Effector memory CD4-positive, alpha-beta T cell (primary cell): Measurements from ENCODE around the gene KIAA0825.

ENCODE experiments used
- DNase-seq, 3 donors: peaks; one replicate each; pipeline ENCODE4 v3.0.0-alpha.2; 2020
- H3K27ac ChIP-seq: 2 replicates; pipeline ENCODE4 v1.7.0; 2013; ENCODE audit warnings: mild to moderate bottlenecking, low read length, moderate library complexity; ENCODE audit not compliant: insufficient read depth, poor library complexity, severe bottlenecking
- H3K27me3 ChIP-seq: replicated peaks from 2 replicates; pipeline ENCODE4 v1.7.0; 2013; ENCODE audit warnings: mild to moderate bottlenecking, low read length; ENCODE audit not compliant: insufficient read depth, control insufficient read depth, poor library complexity, severe bottlenecking
- H3K36me3 ChIP-seq: 2 replicates; pipeline ENCODE4 v1.7.0; 2013; ENCODE audit warnings: mild to moderate bottlenecking, low read length, moderate library complexity; ENCODE audit not compliant: control insufficient read depth, insufficient read depth
- H3K4me1 ChIP-seq: 2 replicates; pipeline ENCODE4 v1.7.0; 2013; ENCODE audit warnings: low read length, mild to moderate bottlenecking; ENCODE audit not compliant: control insufficient read depth, insufficient read depth, poor library complexity, severe bottlenecking
- H3K4me3 ChIP-seq: 2 replicates; pipeline ENCODE4 v1.7.0; 2013; ENCODE audit warnings: low read length, low read depth, mild to moderate bottlenecking; ENCODE audit not compliant: insufficient read depth, poor library complexity, severe bottlenecking
- H3K9me3 ChIP-seq: 2 replicates; pipeline ENCODE4 v1.7.0; 2013; ENCODE audit warnings: mild to moderate bottlenecking, low read length, moderate library complexity; ENCODE audit not compliant: control insufficient read depth

The KIAA0825 gene

DNA sequence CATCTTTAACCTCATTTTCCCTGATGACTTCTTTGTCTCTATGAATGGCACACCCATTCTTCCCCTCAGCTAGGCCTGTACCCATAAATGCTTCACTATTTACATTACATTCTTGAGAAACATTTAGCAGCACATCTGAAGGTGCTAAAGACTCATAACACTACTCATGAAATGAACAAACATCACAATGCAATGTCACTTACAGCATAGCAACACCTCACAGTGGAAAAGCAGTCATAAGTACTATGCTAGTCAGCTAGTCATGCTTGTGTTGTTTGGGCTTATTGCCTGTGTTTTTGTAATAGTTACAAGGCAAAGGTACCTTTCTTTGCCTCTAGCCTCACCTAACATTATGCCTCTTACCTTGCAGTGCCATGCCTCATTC is 228.9 kb downstream of the KIAA0825 start:
- Histone ChIP-seq H3K4me1 (no peaks in the 10 kb centered on the region), H3K27ac (no peak overlapping the region), H3K4me3 (no peak overlapping the region), H3K36me3 (no peaks in the 10 kb centered on the region), H3K9me3 (no peaks in the 10 kb centered on the region), H3K27me3 (no peaks in the 10 kb centered on the region)
- DNase-seq, result no peak

DNA sequence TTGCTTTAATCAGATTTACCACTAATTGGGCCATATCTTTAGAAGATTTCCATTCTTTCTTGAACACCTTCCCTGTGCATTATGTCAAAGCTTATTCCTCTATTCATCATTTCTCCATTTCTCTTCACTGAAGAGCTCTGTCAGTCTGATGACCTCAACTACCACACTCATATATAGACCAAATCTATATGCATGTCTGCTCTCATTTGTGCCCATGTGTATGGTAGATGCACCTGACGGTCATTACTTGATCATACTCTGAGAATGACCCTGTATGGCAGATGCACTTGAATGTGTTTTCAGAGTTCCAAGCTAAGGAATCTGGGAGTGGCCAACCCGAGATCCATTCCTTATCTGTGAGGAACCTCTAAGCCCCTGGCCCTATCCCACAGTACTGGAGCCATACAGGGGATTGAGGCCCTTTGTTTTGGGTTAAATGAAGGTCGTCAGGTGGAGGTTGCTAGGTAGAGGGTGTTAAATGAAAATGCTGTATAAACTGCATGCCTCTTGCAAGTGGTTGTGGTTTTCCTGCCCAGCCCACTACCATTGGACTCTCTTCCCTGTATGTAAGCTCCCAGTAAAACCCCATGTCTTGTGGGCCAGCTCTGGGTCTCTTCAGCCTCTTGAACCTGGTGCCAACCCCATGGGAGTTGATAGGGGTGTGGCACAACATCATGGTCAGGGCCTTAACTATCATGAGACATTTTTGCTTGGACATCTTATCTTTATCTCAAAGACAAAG is 229.5 kb downstream of the KIAA0825 start:
- Histone ChIP-seq H3K36me3 (no peaks in the 10 kb centered on the region), H3K9me3 (no peaks in the 10 kb centered on the region), H3K27me3 (no peaks in the 10 kb centered on the region), H3K27ac (no peak overlapping the region), H3K4me3 (no peak overlapping the region), H3K4me1 (no peaks in the 10 kb centered on the region)
- no peak for DNase-seq

DNA sequence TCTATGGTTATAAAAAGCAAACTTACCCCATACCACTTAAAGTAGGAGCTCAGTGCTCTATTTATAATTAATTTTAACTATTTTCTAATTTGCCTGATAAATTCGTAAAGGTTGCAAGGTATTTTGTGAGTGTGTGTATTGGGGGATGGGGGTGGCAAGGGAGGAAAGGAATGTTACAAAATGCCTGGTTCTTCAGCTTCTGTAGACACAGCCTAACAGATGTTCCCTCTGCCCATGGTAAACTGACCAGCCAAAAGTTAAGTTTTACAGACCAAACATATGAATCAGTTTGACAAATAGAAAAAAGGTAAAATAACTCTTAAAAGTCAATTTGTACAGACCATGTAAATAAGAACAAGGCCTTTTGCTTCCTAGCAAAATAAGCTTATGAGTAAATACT is 232.6 kb downstream of the KIAA0825 start:
- Histone ChIP-seq H3K27ac (no peak overlapping the region), H3K36me3 (no peaks in the 10 kb centered on the region), H3K9me3 (no peaks in the 10 kb centered on the region), H3K4me3 (no peak overlapping the region), H3K27me3 (no peaks in the 10 kb centered on the region), H3K4me1 (no peaks in the 10 kb centered on the region)
- DNase-seq, result no peak

DNA sequence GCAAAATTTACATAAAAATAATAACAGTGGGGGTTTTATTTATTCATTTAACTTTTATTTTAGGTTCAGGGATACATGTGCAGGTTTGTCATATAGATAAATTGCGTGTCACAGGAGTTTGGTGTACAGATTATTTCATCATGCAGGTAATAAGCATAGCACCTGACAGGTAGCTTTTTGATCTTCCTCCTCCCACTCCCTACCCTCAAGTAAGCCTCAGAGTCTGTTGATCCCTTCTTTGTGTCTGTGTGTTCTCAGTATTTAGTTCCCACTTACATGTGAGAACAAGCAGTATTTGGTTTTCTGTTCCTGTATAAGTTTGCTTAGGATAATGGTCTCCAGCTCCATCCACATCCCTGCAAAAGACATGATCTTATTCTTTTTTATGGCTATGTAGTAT is 240.3 kb downstream of the KIAA0825 start:
- Histone ChIP-seq H3K9me3 (no peaks in the 10 kb centered on the region), H3K27me3 (no peaks in the 10 kb centered on the region), H3K27ac (no peak overlapping the region), H3K4me3 (no peak overlapping the region), H3K36me3 (no peaks in the 10 kb centered on the region), H3K4me1 (no peaks in the 10 kb centered on the region)
- DNase-seq, result no peak

DNA sequence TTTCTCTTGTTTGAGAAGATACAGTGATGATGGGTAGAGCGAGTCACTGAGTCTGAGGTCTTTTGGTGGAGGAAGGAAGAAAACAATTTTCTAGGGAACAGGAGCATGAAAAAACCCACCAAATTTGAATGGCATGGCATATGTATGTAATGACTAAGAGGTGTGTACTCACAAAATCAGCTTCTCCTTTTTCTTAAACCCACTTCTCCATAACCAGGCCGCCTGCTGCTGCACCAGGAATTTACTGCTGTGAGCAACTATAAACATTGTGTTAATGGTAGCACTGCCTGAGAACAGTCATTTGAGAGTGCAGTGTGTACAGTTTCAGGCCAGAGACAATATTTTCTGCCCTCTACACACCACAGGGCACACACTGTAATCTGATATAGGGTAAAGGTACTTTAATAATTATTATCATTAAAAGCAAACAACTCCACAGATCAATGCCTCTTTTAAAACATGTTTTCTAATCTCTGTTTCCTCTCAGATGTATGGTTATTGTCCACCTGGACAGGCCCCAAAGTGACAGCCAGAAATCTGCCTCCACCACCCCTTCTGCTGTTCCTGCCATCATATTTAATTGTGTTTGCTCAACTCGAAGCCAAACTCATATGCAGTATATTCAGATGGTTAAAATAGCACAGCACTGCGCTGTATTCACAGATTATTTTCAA is 241.6 kb downstream of the KIAA0825 start:
- no peaks in the 10 kb centered on the region for H3K36me3 ChIP-seq
- H3K9me3 ChIP-seq, result no peaks in the 10 kb centered on the region
- no peak overlapping the region for H3K4me3 ChIP-seq
- no peak overlapping the region for H3K27ac ChIP-seq
- no peak for DNase-seq
- no peaks in the 10 kb centered on the region for H3K27me3 ChIP-seq
- H3K4me1 ChIP-seq, result no peaks in the 10 kb centered on the region

DNA sequence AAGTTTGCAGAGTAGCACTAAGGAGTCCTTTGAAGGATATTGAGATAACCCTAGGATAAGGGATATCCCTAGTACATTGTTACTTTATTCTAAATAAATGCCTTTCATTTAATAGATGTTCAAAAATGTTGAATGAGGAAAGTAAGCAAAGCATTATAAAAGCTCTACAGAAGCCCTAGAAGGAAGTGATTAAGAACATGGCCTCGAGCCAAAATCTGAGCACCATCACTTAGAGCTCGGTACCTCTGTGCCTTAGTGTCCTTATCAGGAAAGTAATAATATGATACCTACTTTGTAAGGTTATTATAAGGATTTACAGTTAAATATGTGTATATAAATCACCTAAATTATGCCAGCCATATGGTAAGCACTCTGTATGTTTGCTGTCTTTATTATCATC is 242.6 kb downstream of the KIAA0825 start:
- Histone ChIP-seq H3K36me3 (no peaks in the 10 kb centered on the region), H3K4me1 (no peaks in the 10 kb centered on the region), H3K27ac (no peak overlapping the region), H3K27me3 (no peaks in the 10 kb centered on the region), H3K4me3 (no peak overlapping the region), H3K9me3 (no peaks in the 10 kb centered on the region)
- DNase-seq, result no peak

DNA sequence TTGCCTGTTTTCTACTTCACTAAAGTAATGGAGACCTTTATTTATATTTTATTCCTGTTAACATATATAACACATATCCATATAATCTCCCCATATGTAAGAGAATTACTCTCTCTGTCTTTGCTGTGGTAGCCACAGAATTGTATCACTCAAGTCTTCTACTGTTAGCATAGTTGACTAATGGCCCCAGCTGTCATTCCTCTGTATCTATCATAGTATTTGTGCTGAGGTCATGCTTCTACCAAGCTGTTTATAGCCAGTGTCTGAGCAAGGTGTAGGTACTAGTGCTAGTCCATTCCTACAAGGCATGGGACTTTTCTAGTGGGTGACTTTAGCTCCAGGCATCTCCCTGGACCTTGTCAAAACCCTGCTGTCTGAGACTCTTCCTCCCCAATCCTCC is 244.1 kb downstream of the KIAA0825 start:
- no peaks in the 10 kb centered on the region for H3K9me3 ChIP-seq
- H3K36me3 ChIP-seq, result no peaks in the 10 kb centered on the region
- no peaks in the 10 kb centered on the region for H3K4me1 ChIP-seq
- H3K4me3 ChIP-seq, result no peak overlapping the region
- H3K27ac ChIP-seq, result no peak overlapping the region
- no peak for DNase-seq
- H3K27me3 ChIP-seq, result no peaks in the 10 kb centered on the region

DNA sequence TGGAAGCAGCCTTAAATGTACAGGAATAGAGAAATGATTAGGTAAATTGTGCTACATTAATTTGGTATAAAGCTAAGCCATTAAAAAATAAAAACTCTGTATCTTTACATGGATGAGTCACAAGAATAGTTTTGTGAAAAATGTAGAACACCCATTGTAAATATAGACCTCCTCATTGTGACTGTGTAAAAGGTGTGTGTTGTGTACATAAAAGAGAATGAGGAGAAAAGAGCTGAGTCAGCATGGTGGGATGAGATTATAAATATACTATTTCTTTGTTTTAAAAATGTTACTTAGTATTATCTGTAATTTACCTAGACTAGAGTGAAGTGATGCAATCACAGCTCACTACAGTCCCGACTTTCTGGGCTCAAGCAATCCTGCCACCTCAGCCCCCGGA is 250.5 kb downstream of the KIAA0825 start:
- Histone ChIP-seq H3K27ac (no peak overlapping the region), H3K27me3 (no peaks in the 10 kb centered on the region), H3K9me3 (no peaks in the 10 kb centered on the region), H3K4me3 (no peak overlapping the region), H3K36me3 (no peaks in the 10 kb centered on the region), H3K4me1 (no peaks in the 10 kb centered on the region)
- DNase-seq, result no peak

DNA sequence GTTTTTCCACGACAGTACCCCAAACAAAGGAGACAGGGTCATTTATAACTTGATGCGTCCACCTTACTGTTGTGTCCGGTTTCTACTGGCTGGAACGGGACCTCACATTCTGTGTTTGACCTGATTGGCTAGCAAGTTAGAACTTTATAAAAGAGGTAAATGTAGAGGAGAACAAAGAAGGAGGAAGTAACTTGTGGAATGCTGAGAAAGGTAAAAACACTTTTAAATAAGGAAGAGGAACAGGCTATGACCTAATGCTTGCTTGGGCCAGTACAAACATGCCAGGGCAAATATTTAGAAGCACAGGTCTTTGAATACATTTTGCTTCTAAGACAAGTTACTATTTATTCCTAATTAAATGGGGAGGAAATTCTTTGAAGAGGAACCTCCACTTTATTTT is 251.6 kb downstream of the KIAA0825 start:
- Histone ChIP-seq H3K36me3 (no peaks in the 10 kb centered on the region), H3K9me3 (no peaks in the 10 kb centered on the region), H3K4me1 (no peaks in the 10 kb centered on the region), H3K27me3 (no peaks in the 10 kb centered on the region), H3K27ac (no peak overlapping the region), H3K4me3 (no peak overlapping the region)
- no peak for DNase-seq

DNA sequence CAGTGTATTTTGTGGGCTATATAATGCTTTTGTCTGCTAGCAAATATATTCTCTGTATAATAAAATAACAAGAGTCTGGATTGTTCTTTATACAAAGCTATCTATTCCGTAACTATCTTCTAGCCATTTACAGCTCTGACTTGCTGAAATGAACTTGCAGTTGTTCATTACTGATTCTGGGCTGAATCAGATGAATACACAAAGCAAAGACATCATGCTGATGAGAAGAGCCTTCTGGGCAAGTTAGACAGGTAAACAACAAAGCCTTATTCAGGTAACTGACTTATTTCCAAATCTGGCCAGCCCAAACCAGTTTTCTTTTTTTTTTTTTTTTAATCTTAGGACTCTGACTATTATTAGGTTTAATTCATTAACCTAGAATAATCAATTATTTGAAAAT is 255.5 kb downstream of the KIAA0825 start:
- no peaks in the 10 kb centered on the region for H3K9me3 ChIP-seq
- no peak overlapping the region for H3K27ac ChIP-seq
- no peaks in the 10 kb centered on the region for H3K4me1 ChIP-seq
- no peaks in the 10 kb centered on the region for H3K27me3 ChIP-seq
- H3K36me3 ChIP-seq, result no peaks in the 10 kb centered on the region
- no peak for DNase-seq
- no peak overlapping the region for H3K4me3 ChIP-seq
